ENCODE measurements around the gene WDPCP.

DNA sequence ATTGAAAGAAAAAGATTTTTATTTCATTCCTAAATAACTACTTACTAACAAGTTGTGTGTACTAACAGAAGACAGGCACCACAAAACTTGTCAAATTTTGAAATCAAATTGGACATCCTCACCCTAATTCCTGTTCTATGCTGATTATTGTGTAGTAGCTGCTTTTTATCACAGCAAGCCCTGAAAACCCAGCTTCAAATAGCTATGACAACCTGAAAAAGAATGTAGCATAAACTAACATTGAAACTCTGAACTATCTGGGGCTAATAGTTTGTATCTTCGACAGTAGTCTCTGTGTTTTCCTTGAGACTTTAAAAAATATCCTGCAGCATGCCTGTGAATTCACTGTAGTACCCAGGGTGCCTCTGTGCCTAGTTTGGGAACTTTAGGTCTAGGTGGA, 122.6 kb downstream of the WDPCP start:
- no peak for TF ChIP-seq EZH2 (IDR thresholded peaks at IDR 0.05; ENCODE audit: low read depth)
- no peak for TF ChIP-seq CTCF (conservative IDR thresholded peaks at IDR 0.05)
